Activated T-cell treated with anti-CD3 and anti-CD28 coated beads for 1 hour (primary cell): ENCODE data around the gene MGMT.

Experiments used
- DNase-seq: peaks from one replicate; pipeline ENCODE4 v3.0.0-alpha.2; 2020; ENCODE audit warnings: low read depth

Gene MGMT

GRCh38 chr10:129690248-129691070, 223.4 kb downstream of the MGMT start:
- no peak for DNase-seq

- no peak for DNase-seq
Observed at GRCh38 chr10:129692695-129693094, 225.7 kb downstream of the MGMT start.

DNA sequence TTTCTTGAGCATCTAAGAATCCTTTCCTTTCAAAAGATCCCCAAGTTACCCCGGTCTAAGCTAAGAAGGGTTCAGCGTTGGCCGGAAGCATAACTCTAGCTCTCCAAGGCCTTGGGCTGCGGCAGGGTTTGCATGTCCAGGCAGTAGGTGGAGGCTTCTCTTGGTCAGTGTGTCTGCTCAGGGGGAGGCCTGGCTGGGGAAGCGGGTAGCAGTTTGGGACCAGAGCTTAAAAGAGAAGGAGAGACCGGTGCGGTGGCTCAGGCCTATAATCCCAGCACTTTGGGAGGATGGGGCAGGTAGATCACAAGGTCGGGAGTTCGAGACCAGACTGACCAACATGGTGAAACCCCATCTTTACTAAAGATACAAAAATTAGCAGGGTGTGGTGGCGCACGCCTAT, 226.3 kb downstream of the MGMT start:
- DNase-seq, result no peak

DNA sequence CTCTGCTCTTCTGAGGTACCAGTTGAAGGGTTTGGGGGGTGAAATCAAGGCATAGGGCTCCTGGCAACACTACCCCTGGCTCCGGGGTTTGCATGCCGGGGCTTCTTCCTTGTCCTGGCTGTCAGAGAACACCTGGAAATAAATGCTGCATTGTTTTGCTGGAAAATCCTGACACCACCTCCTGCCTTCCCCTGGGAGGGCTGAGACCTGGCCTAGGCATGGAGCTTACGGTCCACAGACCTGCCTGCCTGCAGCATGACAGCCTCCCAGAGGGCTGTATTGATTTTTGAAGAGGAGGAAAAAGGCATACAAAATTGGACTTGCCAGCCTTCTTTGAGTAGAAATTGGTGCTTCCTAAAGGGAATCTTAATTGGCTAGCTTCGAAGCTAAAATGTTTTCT, 227.1 kb downstream of the MGMT start:
- DNase-seq, result no peak

DNA sequence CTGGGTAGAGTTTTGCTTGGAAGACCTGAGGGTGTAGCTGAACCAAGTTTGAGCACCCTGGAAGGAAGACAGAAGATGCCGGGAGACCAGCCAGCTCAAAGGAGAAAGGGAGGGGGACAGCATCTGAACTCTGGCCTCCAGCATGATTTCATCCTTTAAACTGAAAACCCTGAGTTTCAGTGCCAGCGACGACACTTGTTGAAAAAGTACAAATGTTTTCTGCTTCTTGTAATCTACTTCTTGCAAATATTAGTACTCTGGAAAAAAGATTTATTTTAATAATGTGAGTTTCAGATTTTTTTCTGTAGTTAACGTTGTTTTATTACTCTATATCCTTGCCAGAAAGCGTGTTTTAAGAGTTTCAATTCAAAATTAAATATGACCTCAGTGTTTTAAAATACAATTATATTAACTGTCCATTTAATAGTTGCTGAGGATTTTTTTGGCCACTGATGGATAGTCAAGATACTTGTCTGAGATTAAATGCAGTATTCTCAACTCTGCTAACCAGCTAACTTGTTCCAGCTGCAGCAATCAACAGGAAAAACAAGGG, 227.7 kb downstream of the MGMT start:
- no peak for DNase-seq

DNA sequence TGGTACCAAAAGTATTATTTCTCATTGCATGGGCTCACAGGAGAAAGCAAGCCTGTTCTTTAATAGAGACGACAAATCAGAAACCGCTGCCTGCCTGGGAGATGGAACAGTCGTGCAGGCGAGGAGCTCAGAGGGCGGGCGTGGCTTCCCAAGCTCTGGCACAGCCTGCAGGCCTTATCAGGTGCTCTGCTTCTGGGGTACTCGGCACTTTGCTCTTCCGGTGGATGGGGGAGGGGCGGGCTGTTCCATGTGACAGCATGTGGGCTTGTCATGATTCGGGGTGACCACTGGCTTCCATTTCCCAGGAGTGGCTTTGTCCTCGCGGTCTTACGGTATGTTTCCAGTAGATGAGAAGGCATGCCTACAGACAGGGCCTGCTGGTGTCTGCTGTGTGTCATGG, 228.6 kb downstream of the MGMT start:
- no peak for DNase-seq

- DNase-seq, result no peak
Observed at GRCh38 chr10:129696636-129697035, 229.6 kb downstream of the MGMT start.

GRCh38 chr10:129697463-129698247, 230.6 kb downstream of the MGMT start:
- no peak for DNase-seq

DNA sequence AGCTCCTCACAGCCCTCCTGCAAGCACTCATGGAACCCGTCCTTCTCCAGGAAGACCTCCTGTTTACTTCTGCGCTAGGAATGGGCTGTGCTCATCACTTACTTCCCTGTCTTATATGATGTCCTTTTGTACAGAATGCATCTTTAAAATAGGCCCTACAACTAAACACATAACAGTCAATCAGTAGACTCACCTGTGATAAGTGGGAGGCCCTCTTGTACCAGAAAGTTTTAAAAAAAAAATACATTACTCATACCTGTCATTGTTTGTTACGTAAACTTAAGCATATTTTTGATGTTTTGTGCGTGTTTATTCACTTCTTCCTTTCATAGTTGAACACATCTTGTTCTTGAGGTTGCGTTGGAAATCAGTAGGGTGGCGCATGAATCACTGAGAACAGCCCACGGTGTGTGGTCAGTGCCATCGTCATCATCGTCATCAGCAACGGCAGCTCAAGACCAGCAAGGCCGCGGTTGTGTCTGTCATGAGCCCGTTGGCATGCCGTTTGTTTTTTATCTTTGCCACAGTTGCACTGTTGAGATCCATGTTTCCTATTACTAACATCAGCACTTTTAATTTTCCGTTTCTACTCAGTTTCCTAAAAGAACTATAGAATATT, 232.8 kb downstream of the MGMT start:
- DNase-seq, result no peak

GRCh38 chr10:129702605-129703004, 235.6 kb downstream of the MGMT start:
- DNase-seq, result no peak

- no peak for DNase-seq
Observed at GRCh38 chr10:129703287-129704137, 236.5 kb downstream of the MGMT start.

DNA sequence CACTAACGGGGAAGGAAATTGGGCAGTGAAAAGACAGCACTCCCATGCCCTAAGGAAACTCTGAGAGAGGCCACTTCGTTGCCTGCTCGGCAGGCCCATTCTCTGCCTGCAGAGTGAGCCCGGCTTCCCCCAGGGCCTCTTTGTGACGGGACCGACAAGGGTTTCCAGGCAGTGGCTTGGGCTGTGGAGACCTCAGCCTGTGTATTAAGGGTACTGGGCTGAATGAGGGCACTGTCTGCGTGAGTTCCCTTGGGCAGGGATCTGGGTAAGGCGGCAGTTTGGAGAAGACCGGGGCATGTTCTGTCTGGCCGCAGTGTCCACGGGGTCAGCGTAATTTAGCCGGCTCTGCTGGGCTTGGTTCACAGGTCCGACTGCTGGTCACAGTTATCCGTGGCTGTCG, 237.2 kb downstream of the MGMT start:
- no peak for DNase-seq

DNA sequence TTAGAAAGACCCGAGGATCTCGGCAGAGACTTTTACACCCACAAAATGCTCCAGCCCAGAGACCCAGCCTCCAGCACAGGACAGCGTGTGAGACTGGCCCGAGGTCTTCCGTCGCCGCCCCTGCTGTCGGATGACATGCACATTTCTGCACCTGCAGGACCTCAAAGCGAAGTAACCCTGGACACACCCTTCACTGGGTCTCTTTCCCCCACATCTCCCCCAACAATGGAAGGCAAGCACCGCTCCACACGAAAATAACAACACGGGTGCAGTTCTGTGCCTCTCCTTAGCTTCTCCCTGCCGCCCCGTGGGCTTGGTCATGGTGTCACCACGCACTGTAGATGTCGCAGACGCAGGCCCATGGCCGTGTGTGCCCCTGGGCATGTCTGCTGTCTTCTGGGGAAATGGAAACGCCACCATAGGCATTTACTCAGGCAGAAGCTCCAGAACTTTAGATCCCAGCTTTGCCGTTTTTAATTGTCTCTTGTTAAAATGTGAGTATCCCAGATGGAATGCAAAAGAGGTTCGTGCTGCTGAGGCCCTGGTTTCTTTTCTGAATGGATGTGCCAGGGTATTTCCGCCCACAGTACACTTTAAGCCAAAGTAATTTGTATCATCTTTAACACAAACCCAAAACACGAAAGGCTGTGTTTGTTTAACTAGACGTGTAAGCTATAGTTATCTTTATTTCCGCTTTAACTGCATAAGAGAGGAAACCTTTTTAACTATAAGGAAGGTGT, 237.9 kb downstream of the MGMT start:
- no peak for DNase-seq

DNA sequence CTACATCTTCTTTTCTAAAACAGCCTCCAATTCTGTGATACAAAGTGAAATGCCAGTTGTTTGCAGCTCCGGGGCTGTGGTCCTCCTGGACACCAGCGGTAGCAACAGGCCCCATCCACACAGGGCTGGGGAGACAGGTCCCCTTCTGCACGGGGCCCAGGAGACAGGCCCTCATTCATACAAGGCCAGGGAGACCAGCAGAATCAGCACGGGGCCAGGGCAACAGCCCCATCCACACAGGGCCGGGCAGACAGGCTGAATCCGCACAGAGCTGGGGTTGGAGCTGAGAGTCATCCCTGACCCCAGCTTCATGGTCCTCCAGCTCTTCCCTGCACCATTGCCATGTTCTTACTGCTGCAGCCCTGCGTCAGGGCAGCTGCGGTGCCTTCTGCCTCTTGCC, 238.6 kb downstream of the MGMT start:
- no peak for DNase-seq

DNA sequence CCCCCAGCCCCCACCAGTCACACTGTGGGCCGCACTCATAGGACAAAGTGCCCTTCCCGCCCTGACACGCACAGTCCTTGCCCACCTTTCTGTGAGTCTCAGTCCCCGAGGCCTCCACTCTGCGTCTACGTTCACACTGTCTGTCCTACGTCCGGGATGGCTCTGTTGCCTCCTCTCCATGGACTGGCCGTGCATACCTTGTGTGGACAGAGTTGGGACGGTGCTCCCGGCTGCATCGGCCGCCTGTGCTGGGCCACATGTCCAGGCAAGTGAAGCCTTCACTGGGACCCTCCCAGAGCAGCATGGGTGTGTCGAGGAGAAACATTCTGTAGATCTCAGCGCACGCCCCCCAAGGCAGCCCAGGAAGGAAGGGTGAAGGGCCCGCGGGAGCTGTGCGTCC, 239.0 kb downstream of the MGMT start:
- DNase-seq, result no peak

- DNase-seq, result no peak
Observed at GRCh38 chr10:129706523-129706922, 239.5 kb downstream of the MGMT start.

DNA sequence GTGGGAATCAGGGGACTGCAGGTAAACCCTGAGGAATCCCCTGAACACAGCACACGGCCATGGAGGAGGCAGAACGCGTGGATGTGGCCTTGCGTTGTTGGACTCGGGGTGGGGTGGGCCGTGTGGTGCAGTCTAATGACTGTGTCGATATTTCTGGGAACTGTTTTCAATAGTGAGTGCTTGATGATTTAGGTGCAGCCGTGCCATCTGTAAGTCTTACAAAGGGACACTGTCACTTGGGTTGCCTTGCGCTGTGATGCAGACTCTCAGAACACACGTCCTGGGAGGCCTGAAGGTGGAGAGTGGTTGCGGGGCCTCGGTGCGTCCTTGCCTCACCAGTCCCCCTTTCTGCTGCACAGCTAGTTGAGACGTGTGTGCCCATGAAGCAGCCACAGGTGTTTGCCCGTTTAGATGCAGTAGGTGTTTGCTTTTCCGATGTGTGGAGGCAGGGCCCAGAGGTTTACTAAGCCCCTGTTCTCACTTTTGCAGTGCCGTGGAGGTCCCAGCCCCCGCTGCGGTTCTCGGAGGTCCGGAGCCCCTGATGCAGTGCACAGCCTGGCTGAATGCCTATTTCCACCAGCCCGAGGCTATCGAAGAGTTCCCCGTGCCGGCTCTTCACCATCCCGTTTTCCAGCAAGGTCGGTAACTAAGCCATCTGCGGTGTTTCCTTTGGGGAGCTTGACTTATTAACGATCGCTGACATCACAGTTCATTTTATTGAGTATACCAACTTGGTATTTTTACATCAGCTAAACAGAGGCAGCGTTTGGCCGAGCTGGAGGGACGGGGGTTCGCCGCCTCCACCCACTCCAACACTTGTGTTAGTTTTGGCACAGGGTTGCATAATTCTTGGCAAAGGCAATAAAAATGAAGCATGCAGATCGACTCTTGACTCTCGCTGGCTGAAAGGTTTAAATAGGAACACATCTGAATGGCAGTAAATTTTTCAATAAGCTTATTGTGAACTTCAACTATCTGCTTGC, 240.7 kb downstream of the MGMT start:
- no peak for DNase-seq

DNA sequence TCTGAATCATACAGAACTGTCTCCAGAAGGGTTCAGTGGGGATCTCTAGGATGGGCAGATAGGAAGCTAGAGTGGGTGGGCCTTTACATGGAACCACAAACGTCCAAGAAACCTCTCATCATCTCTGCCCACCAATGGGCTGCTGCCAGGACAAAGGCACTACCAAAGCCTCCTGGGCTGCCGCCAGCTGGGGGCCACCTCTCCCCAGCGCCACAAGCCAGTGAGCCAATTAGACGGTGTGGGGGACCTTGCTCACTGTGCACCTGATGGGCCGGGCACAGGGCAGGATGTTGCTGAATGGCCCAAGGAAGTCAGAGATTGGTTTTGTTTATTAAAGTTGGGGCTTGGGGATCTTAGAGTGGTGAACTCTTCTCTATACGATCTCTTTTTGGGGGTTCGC, 242.1 kb downstream of the MGMT start:
- DNase-seq, result no peak

DNA sequence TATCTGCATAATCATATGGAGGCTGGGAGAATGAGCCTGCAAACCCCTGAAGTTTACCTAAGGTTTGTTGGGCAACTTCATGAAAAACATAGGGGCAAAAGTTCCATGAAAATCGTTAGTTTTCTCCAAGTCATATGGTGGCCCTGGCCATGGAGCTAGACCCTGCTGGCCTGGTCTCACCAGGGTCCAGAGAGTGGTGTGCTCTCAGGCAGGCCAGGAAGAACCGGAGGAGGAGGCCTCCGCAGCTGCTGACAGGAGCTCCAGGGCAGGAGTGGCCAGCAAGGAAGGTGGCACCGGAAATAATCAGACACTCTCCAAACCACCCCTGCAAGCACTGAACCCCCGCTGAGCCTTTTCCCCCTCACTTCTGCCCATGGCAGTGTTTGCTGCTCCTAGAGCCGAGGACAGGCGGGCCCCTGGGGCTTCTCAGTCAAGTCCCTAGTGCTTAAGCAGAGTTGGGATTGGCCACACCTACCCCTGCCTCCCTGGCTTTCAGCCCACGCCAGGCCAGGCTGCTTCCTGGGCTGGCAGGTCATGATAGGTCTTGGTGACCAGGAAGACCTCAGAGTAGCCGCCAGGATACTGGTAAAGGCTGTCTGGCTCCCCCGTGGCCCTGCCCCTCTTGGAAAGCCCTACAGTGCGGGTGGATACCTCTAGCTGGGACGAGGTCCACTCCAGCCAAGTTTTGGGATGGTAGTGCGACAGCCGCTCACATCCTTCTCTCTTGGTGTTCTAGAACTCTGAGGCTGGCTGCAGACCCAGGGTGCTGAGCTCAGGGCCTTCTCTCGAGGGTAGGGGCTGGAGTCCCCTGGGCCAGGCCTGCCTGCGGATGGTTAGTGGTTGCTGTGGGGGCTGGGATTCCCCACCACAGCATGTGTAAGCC, 242.8 kb downstream of the MGMT start:
- no peak for DNase-seq
